ENCODE results near the gene IGFBP2. TPM values are rescaled to one million over a fixed set of nuclear protein-coding genes. Genes with fewer than 3 reads are reported as not detected.

IGFBP2 gene
- total and polyA plus RNA-seq, 2 of the 13 experiments (the other 11 are each of a cell fraction or from before 2014, with no cell fraction given): 2.0 to 5.8 TPM

- TF ChIP-seq ZBTB33 (CRISPR knock-in tag; IDR thresholded peaks at IDR 0.05): peak; percentile 78
- TF ChIP-seq ZNF274 (CRISPR knock-in tag; IDR thresholded peaks at IDR 0.05): 0 out of 2 replicates have a peak, but pooled peaks have one; percentile 29
- no peak for TF ChIP-seq ZSCAN29 (CRISPR knock-in tag; conservative IDR thresholded peaks at IDR 0.05)
- peak; percentile 91 for TF ChIP-seq ZNF770 (CRISPR knock-in tag; IDR thresholded peaks at IDR 0.05)
- TF ChIP-seq TGIF2 (CRISPR knock-in tag; IDR thresholded peaks at IDR 0.05): no peak
Observed at GRCh38 chr2:216657086-216657855, 24.1 kb downstream of the IGFBP2 start (continued).

GRCh38 chr2:216657980-216658379 lies 24.8 kb downstream of the IGFBP2 start:
- H3K4me3 ChIP-seq (replicated peaks in 1 of 3; ENCODE audit: insufficient read depth in 1 of 3, low read depth in 2 of 3, low read length in 3 of 3): no peak overlapping the region
- H3K36me3 ChIP-seq (replicated peaks in 1 of 2; ENCODE audit: control insufficient read depth in 1 of 2, insufficient read depth in 2 of 2, low read length in 2 of 2): no peaks in the 10 kb centered on the region
- no peak overlapping the region for H2AFZ ChIP-seq (ENCODE audit: low read length)
- BruUV-seq (replicated peaks): no TSS peak
- CTCF ChIA-PET (ENCODE audit: low intra/inter-chr PET ratio, low total read pairs): no interaction called here
- H3K27me3 ChIP-seq (ENCODE audit: control insufficient read depth in 1 of 2, insufficient read depth in 2 of 2, low read length in 2 of 2): peaks cover 0 to 22% of the 10 kb centered on the region in 2 experiments; a peak in 3 of 5 replicates
- 45% methylated on average over 7 of the region's 7 CpGs for WGBS (ENCODE audit: low lambda C conversion rate)
- H3K27ac ChIP-seq (ENCODE audit: extremely low read length, insufficient read depth, low read length): no peak overlapping the region
- in situ Hi-C loops (cut with HindIII; ENCODE audit: extremely low pct_ligation_motif_present, low pct_unique_long_range_greater_than_20kb) (no loop called here), intact Hi-C loops (cut with micrococcal nuclease; ENCODE audit: unreplicated experiment) (no loop called here)
- 0 out of 2 replicates have a peak overlapping the region, but pooled peaks have one; percentile 4 for H3K4me2 ChIP-seq (ENCODE audit: low read depth, low read length)
- POLR2A ChIA-PET: interaction anchor here (1.9 kb wide), 1 partner anchor 160 kb away, joined by 10 read pairs; the partner anchor contains the start of gene RPL37A
- H3K4me1 ChIP-seq (ENCODE audit: insufficient read depth, low read length): peaks cover 49% of the 10 kb centered on the region
- FAIRE-seq (no peak), DNase-seq (ENCODE audit: low spot score) (no peak), ATAC-seq (no peak)
- H3K79me2 ChIP-seq (ENCODE audit: insufficient read depth, low read length): no peaks in the 10 kb centered on the region
- no peaks in the 10 kb centered on the region for H4K20me1 ChIP-seq (ENCODE audit: insufficient read depth, low read length)
- no peak overlapping the region for H3K9ac ChIP-seq (ENCODE audit: insufficient read depth, low read depth, low read length)
- H3K9me3 ChIP-seq (ENCODE audit: low read length): no peaks in the 10 kb centered on the region
- TF ChIP-seq ZFP1 (CRISPR knock-in tag; IDR thresholded peaks at IDR 0.05) (no peak), RNF219 (CRISPR knock-in tag; IDR thresholded peaks at IDR 0.05) (no peak), ZNF777 (CRISPR knock-in tag; IDR thresholded peaks at IDR 0.05) (no peak), ZNF687 (CRISPR knock-in tag; IDR thresholded peaks at IDR 0.05) (no peak), ZNF331 (CRISPR knock-in tag; IDR thresholded peaks at IDR 0.05) (no peak), RARA (CRISPR knock-in tag; IDR thresholded peaks at IDR 0.05) (peak; percentile 26; the same call in 1 of the 2 replicates), ZNF713 (CRISPR knock-in tag; IDR thresholded peaks at IDR 0.05) (no peak)
